ELR (cell line): Measurements from ENCODE around the gene CTIF.
A peak's percentile ranks its signal among the peaks of the same experiment; 100 is the strongest.
"Not testable (repeated sequence)": the region's sequence is repeated elsewhere in the genome, so short reads cannot be mapped to it uniquely, and the experiment has no call there.

ENCODE experiments used
- DNase-seq: peaks from one replicate; pipeline ENCODE4 v3.0.0-alpha.2; 2015; ENCODE audit warnings: low read depth

CTIF gene

GRCh38 chr18:48803518-48803917 lies 264.7 kb downstream of the CTIF start:
- DNase-seq, result no peak

GRCh38 chr18:48803951-48804855 lies 265.4 kb downstream of the CTIF start:
- no peak for DNase-seq

DNA sequence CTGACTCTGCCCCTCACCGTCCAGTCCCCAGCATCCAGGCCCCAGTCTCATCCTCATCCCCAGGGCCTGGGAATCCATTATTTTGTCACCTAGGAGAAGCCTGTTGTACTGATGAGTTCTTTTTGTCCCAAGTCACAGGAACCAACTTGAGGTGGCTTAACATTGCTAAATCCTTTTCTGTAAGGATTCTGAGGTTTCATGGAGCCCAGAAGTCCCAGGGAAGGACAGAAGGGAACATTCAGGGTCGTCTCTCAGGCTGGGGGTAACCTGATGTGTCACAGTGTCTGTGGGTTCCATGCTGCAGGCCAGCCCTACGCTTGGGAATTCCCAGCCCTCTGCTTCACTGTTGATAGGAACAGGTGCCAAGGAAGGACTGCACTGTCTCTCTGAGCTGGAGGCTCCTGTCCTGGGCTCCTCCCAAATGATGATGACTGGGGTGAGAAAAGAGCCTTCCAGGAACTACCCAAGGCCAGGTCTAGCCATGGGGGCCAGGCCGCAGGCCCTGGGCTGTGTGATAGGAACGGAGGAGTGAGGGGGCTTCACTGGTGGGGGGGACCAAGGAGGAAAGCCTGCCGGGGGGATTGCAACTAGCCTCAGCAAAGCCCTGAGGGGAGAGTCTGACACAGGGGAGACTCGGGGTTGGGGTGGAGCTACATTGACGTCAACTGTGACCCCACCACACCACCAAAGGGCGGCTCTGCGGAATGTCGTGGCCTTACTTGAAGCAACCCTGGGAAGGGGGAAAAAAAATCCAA lies 266.2 kb downstream of the CTIF start:
- no peak for DNase-seq

DNA sequence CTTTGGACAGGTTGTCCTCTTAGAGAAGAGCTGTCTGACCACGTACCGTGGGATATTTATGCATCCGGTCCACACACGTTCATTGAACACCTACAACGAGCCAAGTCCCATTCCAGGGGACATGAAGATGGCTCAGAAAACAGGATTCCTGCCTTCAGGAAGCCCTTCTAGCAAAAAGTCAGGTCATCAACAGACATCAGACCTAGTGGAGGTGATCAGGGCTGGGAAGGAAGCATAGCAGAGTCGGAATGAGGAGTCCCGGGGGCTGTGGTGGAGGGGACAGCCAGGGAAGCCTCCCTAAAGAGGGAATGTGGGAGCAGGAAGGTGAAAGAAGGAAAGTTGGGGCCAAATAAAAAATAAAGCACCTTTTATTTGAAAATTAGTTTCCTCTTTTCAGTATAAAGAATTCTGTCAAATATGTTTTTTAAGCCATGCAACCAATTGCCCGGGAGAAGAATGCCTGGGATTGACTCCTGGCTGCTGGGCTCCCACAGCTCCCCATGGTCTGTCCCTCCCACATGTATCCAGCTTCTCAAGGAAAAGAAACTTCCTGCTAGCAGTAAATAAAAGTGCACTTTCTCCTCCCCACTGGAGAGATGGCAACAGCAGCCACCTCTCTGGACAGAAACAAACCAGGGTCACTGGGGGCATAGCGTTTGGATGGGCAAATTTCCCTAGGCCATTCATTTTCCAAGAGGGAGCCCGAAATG lies 267.1 kb downstream of the CTIF start:
- no peak for DNase-seq

GRCh38 chr18:48806551-48807261 lies 267.9 kb downstream of the CTIF start:
- no peak for DNase-seq

DNA sequence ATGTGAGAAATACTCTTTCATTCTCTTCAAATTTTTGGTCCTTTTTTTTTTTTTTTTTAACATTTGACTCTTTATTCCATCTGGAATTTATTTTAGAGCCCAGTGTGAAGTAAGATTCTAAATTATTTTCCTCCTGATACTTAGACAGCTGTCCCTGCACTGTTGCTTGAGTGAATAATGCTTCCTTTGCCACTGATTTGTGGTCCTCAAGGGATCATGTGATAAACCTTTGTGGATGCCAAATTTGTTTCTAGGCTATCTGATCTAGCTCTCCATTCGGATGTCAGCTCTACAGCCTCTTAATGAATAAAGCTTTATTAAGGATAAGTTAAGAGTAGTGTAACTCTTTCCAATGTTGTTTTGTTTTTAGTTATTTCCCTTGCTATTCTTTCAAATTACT lies 269.6 kb downstream of the CTIF start:
- DNase-seq, result no peak

- no peak for DNase-seq
These were observed 270.5 kb downstream of the CTIF start for GRCh38 chr18:48809365-48809764.

DNA sequence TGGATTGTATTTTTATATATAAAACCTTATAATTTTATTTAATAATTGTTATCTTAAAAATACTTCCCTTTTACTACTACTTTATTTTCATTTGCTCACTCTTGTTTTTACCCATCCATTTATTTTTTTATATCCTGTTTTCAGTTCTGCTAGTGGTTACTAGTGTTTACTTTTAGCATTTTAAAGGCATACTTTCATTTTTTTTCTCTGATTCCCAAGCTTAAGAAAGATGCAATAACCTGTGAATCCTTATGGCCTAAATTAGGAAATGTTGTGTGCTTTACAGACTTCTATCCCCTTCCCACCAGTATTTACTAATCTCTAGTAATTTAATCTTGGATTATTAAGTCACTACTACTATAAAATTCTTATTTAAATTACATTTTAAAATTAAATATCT lies 272.0 kb downstream of the CTIF start:
- no peak for DNase-seq

GRCh38 chr18:48811401-48811800 lies 272.6 kb downstream of the CTIF start:
- no peak for DNase-seq

- not testable (repeated sequence) for DNase-seq
These were observed 273.2 kb downstream of the CTIF start for GRCh38 chr18:48811977-48812451.

DNA sequence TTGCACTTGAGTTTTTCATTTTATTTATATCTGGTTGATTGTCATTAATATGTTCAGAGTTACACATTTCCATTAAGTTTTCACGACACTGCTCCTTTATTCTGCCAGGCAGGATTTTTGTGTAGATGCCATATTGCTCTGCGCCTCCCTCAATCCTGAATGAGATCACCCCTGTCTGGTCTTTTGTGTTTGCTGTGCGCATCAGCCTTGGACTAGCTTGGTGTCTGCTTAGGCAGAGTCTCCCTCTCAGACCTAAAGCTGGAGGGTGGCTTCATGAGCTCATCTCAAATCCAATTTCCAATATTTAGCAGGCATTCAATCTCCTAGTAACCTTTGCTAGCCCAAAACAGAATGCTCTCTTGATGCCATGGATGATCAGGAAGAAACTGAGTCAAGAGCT lies 274.5 kb downstream of the CTIF start:
- DNase-seq, result no peak

DNA sequence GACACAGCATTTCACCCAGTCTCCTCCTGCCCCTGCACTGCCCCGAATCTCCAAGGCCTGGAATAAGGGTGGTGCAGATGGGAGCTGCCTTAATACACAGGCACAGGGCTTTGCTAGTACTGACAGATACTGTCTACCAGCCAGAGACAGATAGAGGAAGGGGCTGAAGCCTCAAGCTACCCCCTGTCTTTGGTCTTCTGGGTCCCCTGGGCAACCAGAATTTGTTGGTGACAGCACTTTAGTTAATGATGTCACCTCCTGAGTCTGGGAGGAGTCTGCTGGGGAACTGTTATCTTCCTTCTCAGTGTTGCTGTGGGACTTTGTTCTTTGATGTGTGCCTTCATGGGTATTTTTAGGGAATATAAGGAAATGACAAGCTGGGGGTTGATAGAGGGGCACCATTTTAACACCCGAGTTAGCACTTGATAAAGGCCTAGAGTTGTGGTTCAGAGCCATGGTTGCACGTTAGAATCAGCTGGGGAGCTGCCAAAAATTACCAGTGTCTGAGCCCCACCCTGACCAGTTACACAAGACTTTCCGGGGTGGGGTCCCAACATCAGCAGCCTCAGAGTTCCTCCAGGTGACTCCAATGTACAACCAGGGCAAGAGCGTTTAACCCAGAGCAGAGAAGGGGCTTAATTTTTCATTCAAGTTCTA lies 275.1 kb downstream of the CTIF start:
- no peak for DNase-seq

DNA sequence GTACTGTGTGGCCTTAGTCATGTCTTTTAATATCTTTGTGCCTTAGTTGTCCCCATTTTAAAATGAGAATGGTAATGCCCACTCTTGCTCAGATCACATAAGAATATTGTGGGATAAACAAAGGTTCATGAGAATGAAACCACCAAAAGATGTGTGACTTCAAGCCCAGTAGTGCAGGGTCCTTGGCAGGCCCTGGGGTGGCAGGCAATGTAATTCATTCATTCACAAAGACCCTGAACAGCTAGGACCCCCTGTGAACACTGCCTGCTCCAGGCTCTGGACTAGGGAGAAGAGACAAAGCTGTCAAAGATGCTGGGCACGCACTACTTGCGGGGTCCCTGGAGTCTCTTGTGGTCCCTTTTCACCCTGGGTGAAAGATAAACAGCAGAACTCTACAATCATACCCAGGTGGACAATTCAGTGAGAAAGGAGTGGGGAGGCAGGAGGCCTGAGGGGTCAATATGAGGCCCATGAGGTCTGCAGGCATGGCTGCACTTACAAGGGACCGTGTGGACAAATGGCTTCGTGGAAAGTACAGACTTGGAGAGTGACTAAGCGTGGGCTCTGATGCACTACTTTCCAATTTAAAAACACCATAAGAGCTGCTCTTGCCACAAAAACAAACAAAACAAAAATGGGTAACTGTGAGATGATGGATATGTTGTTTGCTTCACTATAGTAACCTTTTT lies 275.8 kb downstream of the CTIF start:
- DNase-seq, result no peak

- no peak for DNase-seq
These were observed 276.3 kb downstream of the CTIF start for GRCh38 chr18:48815179-48815515.

- DNase-seq, result peak; percentile 43
These were observed 276.9 kb downstream of the CTIF start for GRCh38 chr18:48815581-48816324.

DNA sequence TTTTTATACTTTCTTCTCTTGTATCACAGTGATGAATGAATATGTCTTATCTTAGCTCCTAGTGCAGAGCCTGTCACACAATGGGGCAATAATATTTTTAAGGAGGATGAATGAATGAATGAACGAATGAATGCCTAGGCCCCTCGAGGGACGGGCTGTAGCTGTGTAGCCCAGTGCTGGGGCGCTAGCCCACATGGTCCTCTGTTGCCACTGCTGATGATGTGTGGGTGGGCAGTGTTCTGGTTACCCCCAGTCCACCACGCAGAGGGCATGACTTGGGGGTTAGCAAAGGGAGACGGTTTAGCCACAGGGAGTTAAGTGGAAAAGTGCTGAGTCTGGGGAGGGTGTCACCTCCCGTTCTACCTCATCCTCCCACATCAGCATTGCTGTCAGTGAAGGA lies 277.7 kb downstream of the CTIF start:
- no peak for DNase-seq

DNA sequence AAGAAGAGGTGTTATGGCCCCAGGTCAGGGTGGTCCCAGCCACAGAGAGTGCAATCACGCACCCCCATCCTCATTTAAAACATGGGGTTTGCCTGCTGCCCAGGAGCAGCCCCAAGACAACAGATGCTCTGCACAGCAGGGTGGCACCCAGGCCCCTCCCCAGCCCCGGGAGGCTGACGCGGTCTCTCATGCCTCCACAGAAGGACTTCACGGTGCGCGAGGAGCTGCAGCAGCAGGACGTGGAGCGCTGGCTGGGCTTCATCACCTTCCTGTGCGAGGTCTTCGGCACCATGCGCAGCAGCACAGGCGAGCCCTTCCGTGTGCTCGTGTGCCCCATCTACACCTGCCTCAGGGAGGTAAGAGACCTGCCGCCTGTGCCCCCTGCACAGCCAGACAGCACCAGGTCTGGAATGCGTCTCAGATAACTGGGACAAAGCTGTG lies 278.2 kb downstream of the CTIF start:
- DNase-seq, result no peak

DNA sequence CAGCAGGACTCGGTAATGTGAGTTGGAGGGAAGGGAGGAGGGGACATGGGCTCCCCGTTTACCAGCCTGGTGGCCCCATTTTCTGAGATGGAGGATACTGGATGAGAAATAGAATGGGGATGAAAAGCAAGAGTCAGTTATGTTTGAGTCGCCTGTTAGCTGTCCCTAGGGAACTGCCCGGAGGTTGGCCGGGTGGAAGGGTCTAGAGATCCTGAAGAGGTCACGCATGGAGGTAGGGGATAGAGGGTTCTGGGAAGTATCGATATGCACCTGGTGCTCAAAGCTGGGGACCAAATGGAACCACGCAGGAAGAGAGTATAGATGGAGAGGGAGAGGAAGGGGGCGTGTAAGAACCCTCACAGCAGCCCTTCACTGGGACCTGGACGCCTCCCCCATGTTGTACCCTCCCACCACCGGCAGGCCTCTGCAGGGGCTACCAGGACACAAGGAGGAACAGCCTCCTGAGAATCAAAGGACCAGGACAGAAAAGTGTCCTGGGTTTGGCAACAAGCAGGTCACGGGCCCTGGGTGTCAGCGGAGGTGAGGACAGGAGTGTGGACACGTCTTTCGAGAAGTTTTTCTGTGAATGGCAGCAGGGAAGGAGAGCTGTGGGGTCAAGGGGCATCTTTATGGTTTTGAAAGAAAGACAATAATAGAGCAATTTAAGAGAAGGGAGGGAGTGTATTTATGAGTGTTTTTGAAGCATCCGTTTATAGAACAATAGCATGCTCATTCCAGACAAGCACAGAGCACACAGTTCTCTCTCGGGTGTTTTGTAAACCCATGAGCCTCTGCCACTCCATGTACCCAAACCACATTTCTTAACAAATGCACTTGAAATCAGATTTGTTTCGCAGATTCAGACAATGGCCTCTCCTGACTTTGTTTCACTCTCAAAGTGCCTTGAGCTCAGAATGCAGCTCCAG lies 279.8 kb downstream of the CTIF start:
- no peak for DNase-seq

DNA sequence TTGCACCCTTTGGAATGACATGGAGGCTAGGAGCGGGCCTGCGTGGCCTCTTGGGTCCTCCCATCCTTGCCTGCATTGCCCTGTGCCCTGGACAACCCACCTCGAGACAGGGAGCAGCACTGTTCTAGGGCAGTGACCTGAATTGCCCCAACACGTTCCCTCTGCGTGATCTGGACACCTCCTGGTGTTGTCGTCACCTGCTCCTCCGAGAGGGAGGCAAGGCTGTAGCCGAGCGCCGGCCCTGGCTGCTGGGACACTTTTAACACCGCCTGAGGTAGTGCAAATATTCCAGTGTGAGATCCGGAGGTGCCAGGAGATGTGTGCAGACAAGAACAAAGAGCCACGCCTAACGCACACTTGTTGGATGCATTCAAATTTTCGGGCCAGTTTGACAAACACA lies 280.4 kb downstream of the CTIF start:
- no peak for DNase-seq
